ENCODE measurements around the gene SLC9A8.

GRCh38 chr20:49850463-49851230, 38.0 kb downstream of the SLC9A8 start:
- TF ChIP-seq ZSCAN30 (tag by site-specific recombination; IDR thresholded peaks at IDR 0.05): no peak
- TF ChIP-seq ZNF24 (tag by site-specific recombination; IDR thresholded peaks at IDR 0.05): no peak
- no peak for TF ChIP-seq ZNF324 (tag by site-specific recombination; IDR thresholded peaks at IDR 0.05)
- TF ChIP-seq CTCF (tag by site-specific recombination; IDR thresholded peaks at IDR 0.05): no peak
- no peak for TF ChIP-seq ZNF654 (tag by site-specific recombination; IDR thresholded peaks at IDR 0.05; ENCODE audit: low read depth)
- TF ChIP-seq ZNF529 (tag by site-specific recombination; IDR thresholded peaks at IDR 0.05; ENCODE audit: insufficient replicate concordance): no peak
- no peak for TF ChIP-seq KLF8 (tag by site-specific recombination; IDR thresholded peaks at IDR 0.05)
- TF ChIP-seq ZNF707 (tag by site-specific recombination; IDR thresholded peaks at IDR 0.05): no peak
- TF ChIP-seq ZNF747 (tag by site-specific recombination; IDR thresholded peaks at IDR 0.05): no peak

All from HEK293 (cell line).